ENCODE results near the gene HOXB6. TPM values are rescaled to one million over a fixed set of nuclear protein-coding genes. Genes with fewer than 3 reads are reported as not detected.

HOXB6 gene
- total RNA-seq, 4 donors from 2014 or later: 0.66 to 5.1 (median 2.9) TPM

GRCh38 chr17:48634493-48635208 lies 29.9 kb upstream of the HOXB6 start:
- TF ChIP-seq CTCF (IDR thresholded peaks at IDR 0.05) (no peak), EP300 (IDR thresholded peaks at IDR 0.05) (no peak), POLR2A (IDR thresholded peaks at IDR 0.05) (no peak)
- no peaks in the 10 kb centered on the region for H3K9me3 ChIP-seq
- H3K4me1 ChIP-seq: peaks cover 0 to 15% (median 2%) of the 10 kb centered on the region in 4 donors
- peaks cover 0 to 100% of the 10 kb centered on the region in 2 donors for H3K27me3 ChIP-seq
- H3K27ac ChIP-seq: no peak overlapping the region
- WGBS, 2 donors: 56 to 62% methylated on average over 20 of the region's 20 CpGs
- no peak overlapping the region for H3K4me3 ChIP-seq
- no peak for DNase-seq (ENCODE audit: low spot score in 2 of 2)
- H3K36me3 ChIP-seq: no peaks in the 10 kb centered on the region

- H3K27me3 ChIP-seq: peaks cover 0 to 100% of the 10 kb centered on the region in 2 donors
- no peak overlapping the region for H3K27ac ChIP-seq
- WGBS, 2 donors: 37 to 38% methylated on average over 33 to 34 of the region's 35 CpGs
- H3K4me3 ChIP-seq: no peak overlapping the region
- no peaks in the 10 kb centered on the region for H3K36me3 ChIP-seq
- no peak for DNase-seq (ENCODE audit: low spot score in 2 of 2)
- peaks cover 0 to 15% (median 2%) of the 10 kb centered on the region in 4 donors for H3K4me1 ChIP-seq
- TF ChIP-seq EP300 (IDR thresholded peaks at IDR 0.05) (no peak), CTCF (IDR thresholded peaks at IDR 0.05) (no peak), POLR2A (IDR thresholded peaks at IDR 0.05) (no peak)
- H3K9me3 ChIP-seq: no peaks in the 10 kb centered on the region
Measured at GRCh38 chr17:48633266-48633677, 28.5 kb upstream of the HOXB6 start.

- 62 to 66% methylated on average over 7 of the region's 7 CpGs for WGBS, 2 donors
- no peak for DNase-seq (ENCODE audit: low spot score in 2 of 2)
- Histone ChIP-seq H3K4me1 (peaks cover 0 to 15% (median 2%) of the 10 kb centered on the region in 4 donors), H3K36me3 (no peaks in the 10 kb centered on the region), H3K27ac (no peak overlapping the region), H3K4me3 (no peak overlapping the region), H3K9me3 (no peaks in the 10 kb centered on the region), H3K27me3 (peaks cover 0 to 100% of the 10 kb centered on the region in 2 donors)
- no peak for TF ChIP-seq EP300 (IDR thresholded peaks at IDR 0.05)
- TF ChIP-seq CTCF (IDR thresholded peaks at IDR 0.05): no peak
- TF ChIP-seq POLR2A (IDR thresholded peaks at IDR 0.05): no peak
Measured at GRCh38 chr17:48632579-48633265, 27.9 kb upstream of the HOXB6 start.

GRCh38 chr17:48631693-48632578 lies 27.1 kb upstream of the HOXB6 start:
- H3K9me3 ChIP-seq: no peaks in the 10 kb centered on the region
- 55 to 56% methylated on average over 7 of the region's 7 CpGs for WGBS, 2 donors
- H3K36me3 ChIP-seq: no peaks in the 10 kb centered on the region
- H3K27ac ChIP-seq: no peak overlapping the region
- TF ChIP-seq EP300 (IDR thresholded peaks at IDR 0.05): no peak
- no peak for TF ChIP-seq CTCF (IDR thresholded peaks at IDR 0.05)
- TF ChIP-seq POLR2A (IDR thresholded peaks at IDR 0.05): no peak
- H3K4me3 ChIP-seq: no peak overlapping the region
- H3K27me3 ChIP-seq: peaks cover 0 to 100% of the 10 kb centered on the region in 2 donors
- no peak for DNase-seq (ENCODE audit: low spot score in 2 of 2)
- peaks cover 0 to 18% (median 3%) of the 10 kb centered on the region in 4 donors for H3K4me1 ChIP-seq
